Measurements from ENCODE around the gene MPPED1.

- TF ChIP-seq MAX (IDR thresholded peaks at IDR 0.05) (no peak), REST (IDR thresholded peaks at IDR 0.05; ENCODE audit: low read depth) (no peak), RAD21 (IDR thresholded peaks at IDR 0.05; ENCODE audit: low read depth) (no peak), YY1 (IDR thresholded peaks at IDR 0.05; ENCODE audit: low read depth) (no peak)
Observed at GRCh38 chr22:43451371-43452050, 39.7 kb downstream of the MPPED1 start.
